Transverse colon (tissue), 4 donors: Measurements from ENCODE around the gene SRP54.

ENCODE experiments used
- POLR2AphosphoS5 ChIP-seq, 3 donors: sonication (generic); formaldehyde crosslinking; IDR thresholded peaks; one replicate each; pipeline ENCODE4 v1.6.1; 2016; ENCODE audit warnings: antibody characterized with exemption in 3 of 3
- TF ChIP-seq, protein P1 (sequence below), 5 experiments: fragments of 200-600 bp in 3 of 5; fragments of 450-650 bp in 2 of 5; sonication (generic) in 3 of 5; IDR thresholded peaks; 1 replicate in 2 of 5; 2 replicates in 3 of 5; pipeline ENCODE4 v1.5.1; 2016 to 2017; ENCODE audit warnings: antibody characterized with exemption in 5 of 5, inconsistent platforms in 3 of 5, mild to moderate bottlenecking in 2 of 5, moderate library complexity in 1 of 5

DNA sequence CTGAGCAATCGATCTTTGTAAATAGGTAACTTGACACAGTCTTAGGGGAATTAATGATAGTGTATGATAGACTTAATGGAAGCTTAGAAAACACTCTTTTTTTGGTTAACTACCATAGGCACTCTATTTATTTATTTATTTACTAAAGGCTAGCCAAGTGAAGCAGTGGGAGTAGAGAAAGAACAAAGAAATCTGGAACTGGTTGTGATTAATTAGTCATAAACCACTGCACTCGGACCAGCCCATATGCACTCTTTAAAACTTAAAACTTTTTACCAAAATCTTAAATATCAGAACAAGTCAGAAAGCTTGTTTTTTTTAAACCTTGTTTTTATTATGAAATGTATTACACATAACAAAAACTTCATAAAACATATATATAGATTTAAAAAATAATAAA, 49.5 kb upstream of the SRP54 start:
- TF ChIP-seq, protein P1, sequence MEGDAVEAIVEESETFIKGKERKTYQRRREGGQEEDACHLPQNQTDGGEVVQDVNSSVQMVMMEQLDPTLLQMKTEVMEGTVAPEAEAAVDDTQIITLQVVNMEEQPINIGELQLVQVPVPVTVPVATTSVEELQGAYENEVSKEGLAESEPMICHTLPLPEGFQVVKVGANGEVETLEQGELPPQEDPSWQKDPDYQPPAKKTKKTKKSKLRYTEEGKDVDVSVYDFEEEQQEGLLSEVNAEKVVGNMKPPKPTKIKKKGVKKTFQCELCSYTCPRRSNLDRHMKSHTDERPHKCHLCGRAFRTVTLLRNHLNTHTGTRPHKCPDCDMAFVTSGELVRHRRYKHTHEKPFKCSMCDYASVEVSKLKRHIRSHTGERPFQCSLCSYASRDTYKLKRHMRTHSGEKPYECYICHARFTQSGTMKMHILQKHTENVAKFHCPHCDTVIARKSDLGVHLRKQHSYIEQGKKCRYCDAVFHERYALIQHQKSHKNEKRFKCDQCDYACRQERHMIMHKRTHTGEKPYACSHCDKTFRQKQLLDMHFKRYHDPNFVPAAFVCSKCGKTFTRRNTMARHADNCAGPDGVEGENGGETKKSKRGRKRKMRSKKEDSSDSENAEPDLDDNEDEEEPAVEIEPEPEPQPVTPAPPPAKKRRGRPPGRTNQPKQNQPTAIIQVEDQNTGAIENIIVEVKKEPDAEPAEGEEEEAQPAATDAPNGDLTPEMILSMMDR (IDR thresholded peaks at IDR 0.05), result no peak
- no peak for TF ChIP-seq POLR2AphosphoS5 (IDR thresholded peaks at IDR 0.05)
